ENCODE measurements around the gene TNXB. TPM values are rescaled to one million over a fixed set of nuclear protein-coding genes. Genes with fewer than 3 reads are reported as not detected.

Gene TNXB
- total and polyA plus RNA-seq, 9 of the 15 experiments (the other 6 are each of a cell fraction or from before 2014, with no cell fraction given): 0.14 to 28.1 (median 12.4) TPM

DNA sequence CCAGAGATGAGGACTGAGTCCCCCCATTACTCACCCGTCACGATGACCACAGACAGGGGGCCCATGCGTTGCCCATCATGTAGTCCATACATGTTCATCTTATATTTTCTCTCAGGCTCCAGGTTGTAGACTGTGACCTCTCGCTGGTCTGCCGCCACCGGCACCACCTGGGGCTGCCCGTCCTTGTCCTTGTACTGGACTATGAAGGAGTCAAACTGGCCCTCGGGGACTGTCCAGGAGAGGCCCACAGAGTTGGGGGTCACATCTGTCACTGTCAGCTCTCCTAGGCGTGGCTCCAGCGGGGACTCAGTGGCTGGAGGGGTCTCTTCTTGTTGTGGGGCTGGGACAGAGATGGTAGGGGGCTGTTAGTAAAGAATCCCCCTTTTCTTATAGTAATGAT is 35.5 kb downstream of the TNXB start (continued):
- TF ChIP-seq RAD21 (CRISPR knock-in tag; conservative IDR thresholded peaks at IDR 0.05 in 1 of 2, IDR thresholded peaks at IDR 0.05 in 1 of 2): no peak

DNA sequence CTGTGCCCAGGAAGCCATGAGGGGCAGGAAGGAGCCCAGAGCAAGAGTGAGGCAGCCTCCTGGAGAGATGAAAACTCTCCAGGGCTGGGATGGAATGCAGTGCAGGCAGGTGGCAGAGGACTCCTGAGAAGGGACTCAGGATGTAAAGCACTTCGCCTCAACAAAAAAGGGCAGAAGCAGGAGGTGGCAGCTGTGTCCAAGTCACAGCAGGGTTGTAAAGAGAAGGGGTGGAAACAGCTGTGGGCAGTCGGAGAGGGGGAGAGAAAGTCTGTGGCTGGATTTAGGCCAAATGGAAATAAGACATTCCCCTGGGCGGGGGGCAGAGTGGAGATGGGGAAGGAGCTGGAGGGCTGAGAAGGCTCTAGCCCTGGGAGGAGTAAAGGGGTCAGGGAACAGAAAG is 36.0 kb downstream of the TNXB start:
- H3K27ac ChIP-seq (ENCODE audit: extremely low read depth, low read depth, low read length): no peak overlapping the region
- CTCF ChIA-PET (ENCODE audit: low intra/inter-chr PET ratio): no interaction called here
- 11% methylated on average over 3 of the region's 3 CpGs for WGBS (ENCODE audit: insufficient coverage, low coverage, missing lambda C conversion rate)
- TF ChIP-seq MYBL2 (IDR thresholded peaks at IDR 0.05; ENCODE audit: low read depth) (no peak), MYBL2 (CRISPR knock-in tag; IDR thresholded peaks at IDR 0.05; ENCODE audit: borderline replicate concordance) (no peak), ILK (tag; IDR thresholded peaks at IDR 0.05; ENCODE audit: borderline replicate concordance, low read depth) (no peak), ASH1L (IDR thresholded peaks at IDR 0.05; ENCODE audit: borderline replicate concordance, low read depth, partially characterized antibody) (no peak), BRF1 (IDR thresholded peaks at IDR 0.05; ENCODE audit: borderline replicate concordance, extremely low read depth, insufficient read length) (no peak), SMARCC2 (IDR thresholded peaks at IDR 0.05; ENCODE audit: low read depth) (no peak), FOXM1 (IDR thresholded peaks at IDR 0.05; ENCODE audit: low read depth) (no peak), FOXM1 (CRISPR knock-in tag; IDR thresholded peaks at IDR 0.05; ENCODE audit: low read depth) (no peak), ZNF445 (CRISPR knock-in tag; IDR thresholded peaks at IDR 0.05; ENCODE audit: low read depth) (no peak), ZNF408 (CRISPR knock-in tag; IDR thresholded peaks at IDR 0.05; ENCODE audit: low read depth) (no peak)
- TF ChIP-seq, protein P1, sequence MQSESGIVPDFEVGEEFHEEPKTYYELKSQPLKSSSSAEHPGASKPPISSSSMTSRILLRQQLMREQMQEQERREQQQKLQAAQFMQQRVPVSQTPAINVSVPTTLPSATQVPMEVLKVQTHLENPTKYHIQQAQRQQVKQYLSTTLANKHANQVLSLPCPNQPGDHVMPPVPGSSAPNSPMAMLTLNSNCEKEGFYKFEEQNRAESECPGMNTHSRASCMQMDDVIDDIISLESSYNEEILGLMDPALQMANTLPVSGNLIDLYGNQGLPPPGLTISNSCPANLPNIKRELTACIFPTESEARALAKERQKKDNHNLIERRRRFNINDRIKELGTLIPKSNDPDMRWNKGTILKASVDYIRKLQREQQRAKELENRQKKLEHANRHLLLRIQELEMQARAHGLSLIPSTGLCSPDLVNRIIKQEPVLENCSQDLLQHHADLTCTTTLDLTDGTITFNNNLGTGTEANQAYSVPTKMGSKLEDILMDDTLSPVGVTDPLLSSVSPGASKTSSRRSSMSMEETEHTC (IDR thresholded peaks at IDR 0.05): no peak
- TF ChIP-seq, protein P2, sequence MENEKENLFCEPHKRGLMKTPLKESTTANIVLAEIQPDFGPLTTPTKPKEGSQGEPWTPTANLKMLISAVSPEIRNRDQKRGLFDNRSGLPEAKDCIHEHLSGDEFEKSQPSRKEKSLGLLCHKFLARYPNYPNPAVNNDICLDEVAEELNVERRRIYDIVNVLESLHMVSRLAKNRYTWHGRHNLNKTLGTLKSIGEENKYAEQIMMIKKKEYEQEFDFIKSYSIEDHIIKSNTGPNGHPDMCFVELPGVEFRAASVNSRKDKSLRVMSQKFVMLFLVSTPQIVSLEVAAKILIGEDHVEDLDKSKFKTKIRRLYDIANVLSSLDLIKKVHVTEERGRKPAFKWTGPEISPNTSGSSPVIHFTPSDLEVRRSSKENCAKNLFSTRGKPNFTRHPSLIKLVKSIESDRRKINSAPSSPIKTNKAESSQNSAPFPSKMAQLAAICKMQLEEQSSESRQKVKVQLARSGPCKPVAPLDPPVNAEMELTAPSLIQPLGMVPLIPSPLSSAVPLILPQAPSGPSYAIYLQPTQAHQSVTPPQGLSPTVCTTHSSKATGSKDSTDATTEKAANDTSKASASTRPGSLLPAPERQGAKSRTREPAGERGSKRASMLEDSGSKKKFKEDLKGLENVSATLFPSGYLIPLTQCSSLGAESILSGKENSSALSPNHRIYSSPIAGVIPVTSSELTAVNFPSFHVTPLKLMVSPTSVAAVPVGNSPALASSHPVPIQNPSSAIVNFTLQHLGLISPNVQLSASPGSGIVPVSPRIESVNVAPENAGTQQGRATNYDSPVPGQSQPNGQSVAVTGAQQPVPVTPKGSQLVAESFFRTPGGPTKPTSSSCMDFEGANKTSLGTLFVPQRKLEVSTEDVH (IDR thresholded peaks at IDR 0.05; ENCODE audit: low read depth, partially characterized antibody): no peak

More for the DNA sequence above, 36.0 kb downstream of the TNXB start:
- no peak overlapping the region for H3K9ac ChIP-seq (ENCODE audit: insufficient read depth in 1 of 2, low read depth in 2 of 2, low read length in 2 of 2)
- DNase-seq (ENCODE audit: extremely low read depth in 1 of 4, low spot score in 3 of 4) (no peak), FAIRE-seq (no peak), ATAC-seq (no peak)
- H3K4me2 ChIP-seq (ENCODE audit: insufficient read depth, low read length): no peak overlapping the region
- H3K9me1 ChIP-seq (ENCODE audit: control insufficient read depth, insufficient read depth, low read length): no peaks in the 10 kb centered on the region
- H3K27me3 ChIP-seq (ENCODE audit: control insufficient read depth in 2 of 2, insufficient read depth in 2 of 2, low read length in 2 of 2): peaks cover 57 to 74% of the 10 kb centered on the region in 2 experiments
- no peaks in the 10 kb centered on the region for H3K36me3 ChIP-seq (ENCODE audit: control insufficient read depth, insufficient read depth, low read length)
- H3K4me3 ChIP-seq: no peak overlapping the region
- no peaks in the 10 kb centered on the region for H4K20me1 ChIP-seq (replicated peaks; ENCODE audit: control insufficient read depth, insufficient read depth, low read length)
- BruUV-seq (replicated peaks): no TSS peak
- peaks cover 0 to 10% of the 10 kb centered on the region in 2 experiments; a peak in 2 of 5 replicates for H3K4me1 ChIP-seq (replicated peaks in 1 of 2; ENCODE audit: control insufficient read depth in 2 of 2, insufficient read depth in 2 of 2, low read length in 2 of 2)
- POLR2A ChIA-PET: no interaction called here
- H3K9me3 ChIP-seq (replicated peaks; ENCODE audit: control insufficient read depth, insufficient read depth, low read depth, low read length): no peaks in the 10 kb centered on the region
- intact Hi-C loops (cut with micrococcal nuclease) (no loop called here), in situ Hi-C loops (cut with MboI) (no loop called here)
- H2AFZ ChIP-seq (ENCODE audit: low read depth, low read length): no peak overlapping the region
- no peaks in the 10 kb centered on the region for H3K79me2 ChIP-seq (ENCODE audit: control insufficient read depth, insufficient read depth, low read length)

All from K562 (cell line).